ENCODE data around the gene C1QTNF9. TPM values are rescaled to one million over a fixed set of nuclear protein-coding genes. Genes with fewer than 3 reads are reported as not detected.
A peak's percentile ranks its signal among the peaks of the same experiment; 100 is the strongest.
"Not testable (repeated sequence)": the region's sequence is repeated elsewhere in the genome, so short reads cannot be mapped to it uniquely, and the experiment has no call there.

The C1QTNF9 gene
- total RNA-seq, 2 donors from 2014 or later = not detected

- Mint-ChIP-seq H3K36me3 (no peaks in the 10 kb centered on the region), H3K9me3 (peaks cover 0 to 4% of the 10 kb centered on the region in 2 donors), H3K27ac (no peak overlapping the region)
- no peak for DNase-seq (ENCODE audit: low spot score in 2 of 2)
- no peak for ATAC-seq
Observed at GRCh38 chr13:24340608-24340955, 31.2 kb downstream of the C1QTNF9 start.

GRCh38 chr13:24341439-24341838 lies 32.1 kb downstream of the C1QTNF9 start:
- peak in 1 of 2 donors; percentile 45 for ATAC-seq

GRCh38 chr13:24348385-24348784 lies 39.0 kb downstream of the C1QTNF9 start:
- ATAC-seq (no peak), DNase-seq (ENCODE audit: low spot score in 2 of 2) (no peak)
- no peaks in the 10 kb centered on the region for H3K9me3 Mint-ChIP-seq
- no peak overlapping the region for H3K27ac Mint-ChIP-seq
- no peaks in the 10 kb centered on the region for H3K36me3 Mint-ChIP-seq

More at GRCh38 chr13:24341439-24341838, 32.1 kb downstream of the C1QTNF9 start:
- DNase-seq (ENCODE audit: low spot score in 2 of 2) = no peak
- H3K36me3 Mint-ChIP-seq = no peaks in the 10 kb centered on the region
- no peak overlapping the region for H3K27ac Mint-ChIP-seq
- H3K9me3 Mint-ChIP-seq = no peaks in the 10 kb centered on the region

GRCh38 chr13:24348797-24349515 lies 39.6 kb downstream of the C1QTNF9 start:
- ATAC-seq = no peak
- no peaks in the 10 kb centered on the region for H3K36me3 Mint-ChIP-seq
- H3K27ac Mint-ChIP-seq = no peak overlapping the region
- no peak for DNase-seq (ENCODE audit: low spot score in 2 of 2)
- H3K9me3 Mint-ChIP-seq = no peaks in the 10 kb centered on the region

GRCh38 chr13:24349778-24350664 lies 40.6 kb downstream of the C1QTNF9 start:
- DNase-seq (ENCODE audit: low spot score in 2 of 2); H3K9me3 Mint-ChIP-seq; H3K36me3 Mint-ChIP-seq; H3K27ac Mint-ChIP-seq: not testable (repeated sequence)
- peak in 1 of 2 donors; percentile 31 for ATAC-seq

GRCh38 chr13:24351423-24351822 lies 42.0 kb downstream of the C1QTNF9 start:
- ATAC-seq (no peak), DNase-seq (ENCODE audit: low spot score in 2 of 2) (no peak)
- H3K27ac Mint-ChIP-seq = no peak overlapping the region
- H3K9me3 Mint-ChIP-seq = no peaks in the 10 kb centered on the region
- H3K36me3 Mint-ChIP-seq = no peaks in the 10 kb centered on the region

- no peak overlapping the region for H3K27ac Mint-ChIP-seq
Observed at GRCh38 chr13:24353736-24354135, 44.4 kb downstream of the C1QTNF9 start.

GRCh38 chr13:24355103-24355502 lies 45.7 kb downstream of the C1QTNF9 start:
- H3K9me3 Mint-ChIP-seq = no peaks in the 10 kb centered on the region
- no peak overlapping the region for H3K27ac Mint-ChIP-seq
- ATAC-seq = no peak
- no peaks in the 10 kb centered on the region for H3K36me3 Mint-ChIP-seq
- no peak for DNase-seq (ENCODE audit: low spot score in 2 of 2)

More at GRCh38 chr13:24353736-24354135, 44.4 kb downstream of the C1QTNF9 start:
- ATAC-seq (no peak), DNase-seq (ENCODE audit: low spot score in 2 of 2) (no peak)
- Mint-ChIP-seq H3K9me3 (no peaks in the 10 kb centered on the region), H3K36me3 (no peaks in the 10 kb centered on the region)

GRCh38 chr13:24356270-24356669 lies 46.9 kb downstream of the C1QTNF9 start:
- no peaks in the 10 kb centered on the region for H3K9me3 Mint-ChIP-seq
- H3K27ac Mint-ChIP-seq = no peak overlapping the region
- no peak for ATAC-seq
- H3K36me3 Mint-ChIP-seq = no peaks in the 10 kb centered on the region
- DNase-seq (ENCODE audit: low spot score in 2 of 2) = no peak

GRCh38 chr13:24356837-24357236 lies 47.5 kb downstream of the C1QTNF9 start:
- no peak for ATAC-seq
- Mint-ChIP-seq H3K36me3 (no peaks in the 10 kb centered on the region), H3K9me3 (no peaks in the 10 kb centered on the region), H3K27ac (no peak overlapping the region)
- DNase-seq (ENCODE audit: low spot score in 2 of 2) = no peak

GRCh38 chr13:24357756-24358155 lies 48.4 kb downstream of the C1QTNF9 start:
- Mint-ChIP-seq H3K36me3 (no peaks in the 10 kb centered on the region), H3K9me3 (no peaks in the 10 kb centered on the region), H3K27ac (no peak overlapping the region)
- ATAC-seq (no peak), DNase-seq (ENCODE audit: low spot score in 2 of 2) (no peak)

- H3K9me3 Mint-ChIP-seq; H3K36me3 Mint-ChIP-seq; ATAC-seq; H3K27ac Mint-ChIP-seq; DNase-seq (ENCODE audit: low spot score in 2 of 2): not testable (repeated sequence)
Observed at GRCh38 chr13:24358836-24359235, 49.5 kb downstream of the C1QTNF9 start.

GRCh38 chr13:24359252-24359651 lies 49.9 kb downstream of the C1QTNF9 start:
- ATAC-seq; H3K9me3 Mint-ChIP-seq; H3K36me3 Mint-ChIP-seq; H3K27ac Mint-ChIP-seq; DNase-seq (ENCODE audit: low spot score in 2 of 2): not testable (repeated sequence)

- H3K27ac Mint-ChIP-seq = peak overlapping the region in 1 of 2 donors; percentile 75
- DNase-seq (ENCODE audit: low spot score in 2 of 2) = no peak
- ATAC-seq = no peak
- H3K9me3 Mint-ChIP-seq = no peaks in the 10 kb centered on the region
- H3K36me3 Mint-ChIP-seq = no peaks in the 10 kb centered on the region
Observed at GRCh38 chr13:24360106-24360505, 50.7 kb downstream of the C1QTNF9 start.

- ATAC-seq = no peak
- H3K9me3 Mint-ChIP-seq = no peaks in the 10 kb centered on the region
- no peaks in the 10 kb centered on the region for H3K36me3 Mint-ChIP-seq
- no peak for DNase-seq (ENCODE audit: low spot score in 2 of 2)
- no peak overlapping the region for H3K27ac Mint-ChIP-seq
Observed at GRCh38 chr13:24361113-24361512, 51.7 kb downstream of the C1QTNF9 start.

GRCh38 chr13:24361852-24362366 lies 52.5 kb downstream of the C1QTNF9 start:
- Mint-ChIP-seq H3K27ac (no peak overlapping the region), H3K9me3 (no peaks in the 10 kb centered on the region), H3K36me3 (no peaks in the 10 kb centered on the region)
- DNase-seq (ENCODE audit: low spot score in 2 of 2) (no peak), ATAC-seq (no peak)

GRCh38 chr13:24362435-24362952 lies 53.1 kb downstream of the C1QTNF9 start:
- DNase-seq (ENCODE audit: low spot score in 2 of 2) (no peak), ATAC-seq (no peak)
- H3K27ac Mint-ChIP-seq = no peak overlapping the region
- no peaks in the 10 kb centered on the region for H3K9me3 Mint-ChIP-seq
- H3K36me3 Mint-ChIP-seq = no peaks in the 10 kb centered on the region
